ENCODE data around the gene PAK6.

- TF ChIP-seq POLR2A (IDR thresholded peaks at IDR 0.05) (no peak), EP300 (IDR thresholded peaks at IDR 0.05) (no peak)
- TF ChIP-seq, protein P1, sequence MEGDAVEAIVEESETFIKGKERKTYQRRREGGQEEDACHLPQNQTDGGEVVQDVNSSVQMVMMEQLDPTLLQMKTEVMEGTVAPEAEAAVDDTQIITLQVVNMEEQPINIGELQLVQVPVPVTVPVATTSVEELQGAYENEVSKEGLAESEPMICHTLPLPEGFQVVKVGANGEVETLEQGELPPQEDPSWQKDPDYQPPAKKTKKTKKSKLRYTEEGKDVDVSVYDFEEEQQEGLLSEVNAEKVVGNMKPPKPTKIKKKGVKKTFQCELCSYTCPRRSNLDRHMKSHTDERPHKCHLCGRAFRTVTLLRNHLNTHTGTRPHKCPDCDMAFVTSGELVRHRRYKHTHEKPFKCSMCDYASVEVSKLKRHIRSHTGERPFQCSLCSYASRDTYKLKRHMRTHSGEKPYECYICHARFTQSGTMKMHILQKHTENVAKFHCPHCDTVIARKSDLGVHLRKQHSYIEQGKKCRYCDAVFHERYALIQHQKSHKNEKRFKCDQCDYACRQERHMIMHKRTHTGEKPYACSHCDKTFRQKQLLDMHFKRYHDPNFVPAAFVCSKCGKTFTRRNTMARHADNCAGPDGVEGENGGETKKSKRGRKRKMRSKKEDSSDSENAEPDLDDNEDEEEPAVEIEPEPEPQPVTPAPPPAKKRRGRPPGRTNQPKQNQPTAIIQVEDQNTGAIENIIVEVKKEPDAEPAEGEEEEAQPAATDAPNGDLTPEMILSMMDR (IDR thresholded peaks at IDR 0.05): no peak
Observed at GRCh38 chr15:40309344-40309862, 70.5 kb downstream of the PAK6 start.

Measured in tibial nerve (tissue), 4 donors.